Uterus (tissue), 4 donors: ENCODE measurements around the gene CABCOCO1. TPM values are rescaled to one million over a fixed set of nuclear protein-coding genes. Genes with fewer than 3 reads are reported as not detected.

Experiments
- DNase-seq, 2 donors: peaks; one replicate each; pipeline ENCODE4 v3.0.0-alpha.2; 2019 to 2020
- H3K27ac ChIP-seq, 2 donors: fragments of 200-600 bp; sonication (generic); 1 replicate in 1 of 2; 2 replicates in 1 of 2; pipeline ENCODE4 v1.5.1; 2016 to 2018
- H3K27me3 ChIP-seq, 2 donors: fragments of 200-600 bp; sonication (generic); one replicate each; pipeline ENCODE4 v1.5.1; 2018 to 2019; ENCODE audit warnings: control low read depth in 1 of 2
- H3K36me3 ChIP-seq, 2 donors: fragments of 200-600 bp; sonication (generic); one replicate each; pipeline ENCODE4 v1.5.1; 2019; ENCODE audit warnings: control low read depth in 1 of 2
- H3K4me1 ChIP-seq, 2 donors: fragments of 200-600 bp; sonication (generic); one replicate each; pipeline ENCODE4 v1.5.1; 2018 to 2019; ENCODE audit warnings: control low read depth in 1 of 2
- H3K4me3 ChIP-seq, 2 donors: fragments of 200-600 bp; sonication (generic); 1 replicate in 1 of 2; 2 replicates in 1 of 2; pipeline ENCODE4 v1.5.1; 2018 to 2019; ENCODE audit warnings: mild to moderate bottlenecking in 1 of 2
- H3K9me3 ChIP-seq, 2 donors: fragments of 200-600 bp; sonication (generic); one replicate each; pipeline ENCODE4 v1.5.1; 2019; ENCODE audit warnings: control low read depth in 1 of 2
- POLR2A ChIP-seq, 2 donors: fragments of 450-650 bp; IDR thresholded peaks; one replicate each; pipeline ENCODE4 v1.6.1; 2016; ENCODE audit warnings: antibody characterized with exemption in 2 of 2, mild to moderate bottlenecking in 1 of 2, moderate library complexity in 1 of 2
- intact Hi-C: fragments of 100-400 bp; cut with DNase I; formaldehyde crosslinking; loops from one replicate; pipeline ENCODE4 v1.15.1; 2023; ENCODE audit warnings: low total_unique reads
- total RNA-seq, 4 donors: library from RNA; depleted of rRNA in 3 of 4; stranded (reverse); fragments of >200 nt in 3 of 4; gene quantifications; one replicate each; pipeline versions ENCODE4 v1.1.0 to v1.2.4, GENCODE V29; 2014 to 2023
- TF ChIP-seq, protein P1 (sequence below), 4 experiments: fragments of 200-600 bp in 2 of 4; fragments of 450-650 bp in 2 of 4; sonication (generic) in 2 of 4; IDR thresholded peaks; one replicate each; pipeline ENCODE4 v1.5.1; 2016 to 2019; ENCODE audit warnings: antibody characterized with exemption in 4 of 4, mild to moderate bottlenecking in 2 of 4, moderate library complexity in 1 of 4
- donor health status: DM: yes; HTN: yes; CAD: no.

The CABCOCO1 gene
- total RNA-seq, 4 donors from 2014 or later: 1.9 to 6.7 TPM; not detected in 2

DNA sequence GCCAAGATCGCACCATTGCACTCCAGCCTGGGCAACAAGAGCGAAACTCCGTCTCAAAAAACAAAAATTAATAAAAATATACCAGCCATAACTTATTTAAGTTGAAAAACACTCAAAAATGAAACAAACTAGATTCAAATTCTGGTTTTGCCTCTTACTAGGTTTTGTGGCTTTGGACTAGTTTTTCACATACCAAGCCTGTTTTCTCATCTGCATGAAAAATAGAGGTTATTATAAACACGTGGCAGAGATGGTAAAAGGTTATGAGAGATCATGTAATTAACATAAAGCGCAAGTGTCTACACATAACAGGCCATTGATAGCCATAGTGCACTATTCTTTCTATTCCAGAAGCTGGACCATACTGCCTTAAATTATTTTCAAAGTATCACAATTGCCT, 35.5 kb upstream of the CABCOCO1 start:
- Histone ChIP-seq H3K4me3 (no peak overlapping the region), H3K4me1 (no peaks in the 10 kb centered on the region)
- intact Hi-C loops: no loop called here

DNA sequence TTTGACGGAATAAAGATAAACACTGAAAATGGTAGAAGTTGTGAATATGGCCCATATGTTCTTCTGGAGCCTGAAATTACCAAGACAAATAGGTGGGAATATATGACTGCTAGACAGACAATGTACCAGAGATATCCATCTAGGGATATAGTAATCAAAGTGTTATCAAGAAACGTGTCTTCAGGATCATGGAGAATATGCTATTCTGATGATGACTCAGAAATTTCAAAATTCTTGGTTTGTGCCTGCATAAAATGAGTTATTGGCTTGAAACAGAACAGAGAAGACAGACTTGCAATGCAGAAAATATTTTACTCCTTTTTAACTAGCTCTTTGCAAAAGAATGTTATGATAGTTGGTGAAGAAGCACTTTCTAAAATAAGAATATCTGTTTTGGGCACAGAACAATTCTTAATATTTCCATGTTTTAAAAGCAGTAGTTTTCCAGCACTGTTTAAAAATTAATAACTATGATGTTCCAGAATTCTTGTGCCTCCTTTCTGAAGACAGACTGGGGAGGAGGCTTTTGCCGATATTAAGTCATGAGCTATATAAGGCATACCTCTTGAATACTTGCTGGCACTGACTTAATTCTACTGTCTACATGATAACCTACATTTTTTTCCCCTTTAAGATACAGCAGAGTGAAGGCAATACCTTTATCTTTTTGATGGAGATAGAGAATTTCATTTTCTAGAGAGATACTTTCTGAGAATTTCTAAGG, 34.4 kb upstream of the CABCOCO1 start:
- H3K27ac ChIP-seq: peak overlapping the region; percentile 44 to 77
- H3K4me3 ChIP-seq: no peak overlapping the region

More for the DNA sequence above, 35.5 kb upstream of the CABCOCO1 start:
- DNase-seq: no peak
- Histone ChIP-seq H3K27ac (no peak overlapping the region), H3K27me3 (no peaks in the 10 kb centered on the region), H3K9me3 (no peaks in the 10 kb centered on the region), H3K36me3 (no peaks in the 10 kb centered on the region)
- no peak for TF ChIP-seq POLR2A (IDR thresholded peaks at IDR 0.05)
- TF ChIP-seq, protein P1, sequence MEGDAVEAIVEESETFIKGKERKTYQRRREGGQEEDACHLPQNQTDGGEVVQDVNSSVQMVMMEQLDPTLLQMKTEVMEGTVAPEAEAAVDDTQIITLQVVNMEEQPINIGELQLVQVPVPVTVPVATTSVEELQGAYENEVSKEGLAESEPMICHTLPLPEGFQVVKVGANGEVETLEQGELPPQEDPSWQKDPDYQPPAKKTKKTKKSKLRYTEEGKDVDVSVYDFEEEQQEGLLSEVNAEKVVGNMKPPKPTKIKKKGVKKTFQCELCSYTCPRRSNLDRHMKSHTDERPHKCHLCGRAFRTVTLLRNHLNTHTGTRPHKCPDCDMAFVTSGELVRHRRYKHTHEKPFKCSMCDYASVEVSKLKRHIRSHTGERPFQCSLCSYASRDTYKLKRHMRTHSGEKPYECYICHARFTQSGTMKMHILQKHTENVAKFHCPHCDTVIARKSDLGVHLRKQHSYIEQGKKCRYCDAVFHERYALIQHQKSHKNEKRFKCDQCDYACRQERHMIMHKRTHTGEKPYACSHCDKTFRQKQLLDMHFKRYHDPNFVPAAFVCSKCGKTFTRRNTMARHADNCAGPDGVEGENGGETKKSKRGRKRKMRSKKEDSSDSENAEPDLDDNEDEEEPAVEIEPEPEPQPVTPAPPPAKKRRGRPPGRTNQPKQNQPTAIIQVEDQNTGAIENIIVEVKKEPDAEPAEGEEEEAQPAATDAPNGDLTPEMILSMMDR (IDR thresholded peaks at IDR 0.05): no peak

DNA sequence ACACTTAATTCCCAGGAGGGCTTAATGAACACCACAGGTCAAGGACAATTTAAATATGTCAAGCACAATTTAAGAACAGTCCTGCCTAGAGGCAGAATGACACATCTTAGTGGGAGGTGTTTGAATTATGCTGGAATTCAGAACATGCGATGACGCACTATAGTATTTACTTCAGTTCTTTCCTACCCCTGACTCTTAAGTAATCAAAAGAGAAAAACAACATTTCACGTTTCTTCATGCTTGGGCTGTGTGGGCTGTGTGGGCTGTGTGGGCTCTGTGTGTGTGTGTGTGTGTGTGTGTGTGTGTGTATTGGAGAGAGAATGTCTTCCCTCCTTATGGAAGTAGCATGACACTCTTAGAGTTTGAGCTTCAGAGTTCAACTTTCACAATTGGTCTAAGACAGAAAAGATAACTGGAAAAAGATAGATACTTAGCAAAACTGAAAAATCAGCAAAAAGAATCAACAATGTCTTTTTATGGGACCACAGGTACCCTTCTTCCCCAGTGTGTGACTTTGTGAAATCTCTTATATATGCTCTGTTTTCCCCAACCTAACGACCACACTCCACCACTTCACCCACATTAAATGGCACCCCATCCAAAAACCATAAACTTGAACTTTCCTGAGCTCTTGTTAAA, 33.7 kb upstream of the CABCOCO1 start:
- TF ChIP-seq, protein P1 (IDR thresholded peaks at IDR 0.05): no peak
- TF ChIP-seq POLR2A (IDR thresholded peaks at IDR 0.05): no peak
- intact Hi-C loops: no loop called here
- peak; percentile 20 to 31 for DNase-seq
- Histone ChIP-seq H3K9me3 (no peaks in the 10 kb centered on the region), H3K27ac (peak overlapping the region; percentile 44 to 77), H3K36me3 (no peaks in the 10 kb centered on the region), H3K4me3 (no peak overlapping the region), H3K4me1 (no peaks in the 10 kb centered on the region), H3K27me3 (no peaks in the 10 kb centered on the region)

More for the DNA sequence above, 34.4 kb upstream of the CABCOCO1 start:
- intact Hi-C loops: no loop called here
- H3K36me3 ChIP-seq: no peaks in the 10 kb centered on the region
- DNase-seq: no peak
- no peaks in the 10 kb centered on the region for H3K27me3 ChIP-seq
- no peaks in the 10 kb centered on the region for H3K4me1 ChIP-seq
- TF ChIP-seq, protein P1 (IDR thresholded peaks at IDR 0.05): no peak
- no peak for TF ChIP-seq POLR2A (IDR thresholded peaks at IDR 0.05)
- no peaks in the 10 kb centered on the region for H3K9me3 ChIP-seq

DNA sequence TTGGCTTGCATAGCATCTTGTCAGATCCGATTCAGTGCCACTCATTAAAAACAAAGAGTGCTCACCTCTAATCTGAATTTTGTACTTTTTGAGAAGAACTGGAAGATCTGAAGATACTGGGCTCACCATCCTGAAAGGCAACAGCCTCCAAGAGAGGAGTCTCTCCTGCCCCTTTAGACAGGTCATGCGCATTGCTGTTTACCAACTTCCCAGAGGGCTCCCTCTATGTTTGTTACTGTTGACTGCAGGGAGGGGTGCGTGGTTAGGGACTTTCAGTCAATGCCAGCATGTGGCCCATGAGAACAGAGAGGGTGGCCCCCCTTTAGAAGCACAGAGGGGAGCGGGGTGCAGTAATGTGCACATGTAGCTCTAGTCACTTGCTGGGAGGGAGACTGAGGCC, 33.2 kb upstream of the CABCOCO1 start:
- TF ChIP-seq, protein P1 (IDR thresholded peaks at IDR 0.05): no peak
- TF ChIP-seq POLR2A (IDR thresholded peaks at IDR 0.05): no peak
- Histone ChIP-seq H3K36me3 (no peaks in the 10 kb centered on the region), H3K4me1 (no peaks in the 10 kb centered on the region), H3K9me3 (no peaks in the 10 kb centered on the region), H3K27ac (peak overlapping the region; percentile 44 to 77), H3K4me3 (no peak overlapping the region), H3K27me3 (no peaks in the 10 kb centered on the region)
- intact Hi-C loops: no loop called here
- no peak for DNase-seq

DNA sequence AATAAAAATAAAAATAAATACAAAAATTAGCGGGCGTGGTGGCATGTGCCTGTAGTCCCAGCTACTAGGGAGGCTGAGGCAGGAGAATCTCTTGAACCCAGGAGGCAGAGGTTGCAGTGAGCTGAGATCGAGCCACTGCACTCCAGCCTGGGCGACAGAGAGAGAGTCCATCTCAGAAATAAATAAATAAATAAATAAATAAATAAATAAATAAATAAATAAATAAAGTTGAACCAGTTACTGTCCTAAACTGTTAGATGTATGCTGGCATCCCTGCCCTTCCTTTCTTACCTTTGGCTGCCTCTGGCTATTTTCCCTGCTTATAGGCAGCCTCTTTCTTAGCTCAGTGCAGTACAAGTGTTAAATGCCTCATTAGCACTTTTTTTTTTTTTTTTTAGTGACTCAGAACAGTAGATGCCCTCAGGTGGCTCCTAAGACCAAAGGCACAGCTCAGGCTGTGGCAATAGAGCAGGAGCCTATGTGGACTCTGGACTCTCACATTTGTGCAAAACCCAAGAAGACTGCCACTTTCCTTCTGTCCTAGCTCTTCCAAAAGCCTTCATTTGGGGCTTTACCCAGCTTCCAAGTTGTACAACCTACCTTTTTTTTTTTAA, 30.6 kb upstream of the CABCOCO1 start:
- H3K4me1 ChIP-seq: no peaks in the 10 kb centered on the region
- no peak for TF ChIP-seq POLR2A (IDR thresholded peaks at IDR 0.05)
- TF ChIP-seq, protein P1 (IDR thresholded peaks at IDR 0.05): no peak
- no peak for DNase-seq
- no peaks in the 10 kb centered on the region for H3K9me3 ChIP-seq
- no peak overlapping the region for H3K4me3 ChIP-seq
- H3K27me3 ChIP-seq: no peaks in the 10 kb centered on the region
- H3K36me3 ChIP-seq: no peaks in the 10 kb centered on the region
- no peak overlapping the region for H3K27ac ChIP-seq
- intact Hi-C loops: no loop called here
